NCI-H2171 (cell line): Measurements from ENCODE around the gene ATR.
"Not testable (repeated sequence)": the region's sequence is repeated elsewhere in the genome, so short reads cannot be mapped to it uniquely, and the experiment has no call there.

Experiments used
- DNase-seq: peaks from one replicate; lab custom pipeline; 2025; lab: John Stamatoyannopoulos, UW

Gene ATR

DNA sequence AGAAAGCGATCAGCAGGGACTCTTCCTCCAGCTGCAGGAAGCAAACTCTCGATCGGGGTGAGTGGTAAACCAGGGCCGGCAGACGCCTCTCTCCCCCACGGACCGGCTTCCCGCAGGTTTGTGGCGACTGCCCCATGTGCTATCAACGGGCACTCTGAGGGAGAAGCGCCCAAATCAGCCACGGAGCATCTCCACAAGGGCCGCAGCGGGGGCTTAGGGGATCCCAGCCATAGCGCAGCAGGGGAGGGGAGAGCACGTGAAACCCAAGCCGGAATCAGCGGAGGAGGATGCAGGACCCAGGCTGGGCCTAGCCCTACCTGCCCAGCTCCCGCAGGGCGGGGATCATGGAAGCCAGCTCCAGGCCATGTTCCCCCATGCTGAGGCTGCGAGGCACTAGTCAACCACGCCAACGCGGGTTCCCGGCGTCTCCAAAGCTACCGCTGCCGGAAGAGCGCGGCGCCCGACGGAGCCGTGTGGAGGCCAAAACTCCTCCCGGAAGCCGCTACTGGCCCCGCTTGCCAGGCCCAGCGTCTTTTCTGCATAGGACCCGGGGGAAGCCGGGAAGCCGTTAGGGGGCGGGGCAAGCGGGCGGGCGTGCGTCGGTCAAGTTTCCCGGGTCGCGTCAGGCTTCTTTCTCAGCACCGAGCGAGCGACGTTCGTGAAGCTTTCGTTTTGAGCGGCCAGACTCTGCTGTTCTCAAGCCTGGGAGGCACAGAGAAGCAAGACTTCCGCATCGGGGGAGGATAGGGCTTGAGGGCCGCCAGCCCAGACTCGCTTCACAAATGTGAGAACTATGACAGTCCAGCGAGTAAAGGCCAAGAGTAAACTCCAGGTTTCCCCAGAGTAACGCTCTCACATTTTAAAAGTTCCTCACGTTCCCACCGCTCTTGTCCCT is at the start of gene ATR:
Gene ATR, minus strand, starts transcription at position 405 of the 895 bp plus-strand sequence. Its CDS starts 29 bp downstream, at position 376.
- peak; percentile 96 for DNase-seq

DNA sequence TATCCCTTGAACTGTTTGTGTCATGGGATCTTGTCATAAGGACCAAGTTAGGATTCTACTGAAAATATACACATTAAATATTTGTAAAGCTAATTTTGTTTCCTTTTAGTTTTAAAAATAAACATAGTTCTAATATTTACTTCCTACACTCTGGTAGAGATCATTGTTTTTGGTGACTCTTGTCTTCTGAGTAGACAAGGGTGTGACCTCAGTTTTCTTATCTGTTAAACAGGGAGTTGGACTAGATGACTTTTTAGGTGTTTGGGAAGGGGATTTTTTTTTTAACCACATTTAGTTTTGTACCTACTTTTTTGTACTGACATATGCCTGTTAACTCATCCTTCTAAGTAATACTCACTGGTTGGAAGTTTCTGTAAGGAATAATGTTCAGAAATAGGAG is 48.4 kb upstream of the ATR start:
- DNase-seq = no peak

DNA sequence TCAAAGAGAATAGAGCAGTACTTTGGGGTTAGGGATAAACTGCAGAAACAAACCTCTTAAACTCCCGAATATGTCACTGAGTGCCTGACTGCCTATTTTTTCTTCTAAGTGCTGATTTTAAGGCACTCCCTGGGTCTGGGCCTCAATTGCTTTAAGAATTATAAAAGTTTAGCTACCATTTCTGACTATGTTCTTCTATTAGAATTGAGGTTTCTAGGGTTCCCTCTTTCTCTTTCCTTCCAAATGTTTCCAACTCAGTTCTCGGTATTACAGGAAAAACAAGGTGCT is 46.6 kb upstream of the ATR start:
- no peak for DNase-seq

GRCh38 chr3:142624341-142625152 is 46.0 kb upstream of the ATR start:
- no peak for DNase-seq

GRCh38 chr3:142623194-142623593 is 44.7 kb upstream of the ATR start:
- DNase-seq = no peak

GRCh38 chr3:142622405-142622804 is 43.9 kb upstream of the ATR start:
- DNase-seq = no peak

GRCh38 chr3:142618917-142619461 is 40.5 kb upstream of the ATR start:
- peak; percentile 81 for DNase-seq

- no peak for DNase-seq
These were observed 36.6 kb upstream of the ATR start for GRCh38 chr3:142615171-142615570.

GRCh38 chr3:142614059-142614626 is 35.6 kb upstream of the ATR start:
- no peak for DNase-seq

DNA sequence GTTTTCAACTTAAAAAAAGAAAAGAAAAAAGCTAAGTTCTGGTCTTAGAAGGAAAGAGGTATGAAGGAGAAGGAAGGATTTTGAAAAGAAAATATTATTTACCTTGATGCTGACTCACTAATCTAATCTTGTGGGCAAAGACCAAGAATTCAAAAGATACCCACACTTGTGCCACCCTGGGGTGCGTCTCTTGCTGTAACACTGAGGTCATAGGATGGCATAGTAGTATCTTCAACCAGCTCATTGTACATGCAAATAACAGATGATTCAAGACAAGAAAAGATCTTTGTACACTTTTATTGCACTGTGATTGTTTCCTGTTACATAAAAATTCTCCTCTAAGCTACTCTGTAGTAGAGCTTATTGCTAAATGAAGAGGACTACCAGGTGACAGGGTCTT is 35.0 kb upstream of the ATR start:
- no peak for DNase-seq

- no peak for DNase-seq
These were observed 32.7 kb upstream of the ATR start for GRCh38 chr3:142611206-142611605.

GRCh38 chr3:142609136-142609535 is 30.6 kb upstream of the ATR start:
- DNase-seq = no peak

DNA sequence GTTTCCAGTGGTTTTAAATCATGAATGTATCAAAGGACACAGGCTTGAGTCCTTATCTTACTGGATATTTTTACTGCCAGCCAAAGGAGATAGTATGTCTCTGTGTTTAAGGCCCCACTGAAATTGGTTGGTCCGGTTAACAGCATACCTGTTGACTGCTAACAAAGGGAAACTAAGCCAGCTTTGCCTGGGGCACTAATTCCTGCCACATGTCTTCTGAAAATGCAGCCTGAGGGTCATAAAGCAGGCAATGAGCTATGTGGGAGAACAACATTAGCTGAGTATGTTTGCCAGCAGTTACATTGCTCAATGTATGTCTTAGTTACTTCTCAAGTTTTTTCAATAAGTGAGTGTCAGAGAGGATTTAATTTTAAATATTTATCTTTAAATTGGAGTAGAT is 30.1 kb upstream of the ATR start:
- DNase-seq = no peak

- no peak for DNase-seq
These were observed 26.4 kb upstream of the ATR start for GRCh38 chr3:142604940-142605339.

- DNase-seq = not testable (repeated sequence)
These were observed 24.8 kb upstream of the ATR start for GRCh38 chr3:142603386-142603705.

DNA sequence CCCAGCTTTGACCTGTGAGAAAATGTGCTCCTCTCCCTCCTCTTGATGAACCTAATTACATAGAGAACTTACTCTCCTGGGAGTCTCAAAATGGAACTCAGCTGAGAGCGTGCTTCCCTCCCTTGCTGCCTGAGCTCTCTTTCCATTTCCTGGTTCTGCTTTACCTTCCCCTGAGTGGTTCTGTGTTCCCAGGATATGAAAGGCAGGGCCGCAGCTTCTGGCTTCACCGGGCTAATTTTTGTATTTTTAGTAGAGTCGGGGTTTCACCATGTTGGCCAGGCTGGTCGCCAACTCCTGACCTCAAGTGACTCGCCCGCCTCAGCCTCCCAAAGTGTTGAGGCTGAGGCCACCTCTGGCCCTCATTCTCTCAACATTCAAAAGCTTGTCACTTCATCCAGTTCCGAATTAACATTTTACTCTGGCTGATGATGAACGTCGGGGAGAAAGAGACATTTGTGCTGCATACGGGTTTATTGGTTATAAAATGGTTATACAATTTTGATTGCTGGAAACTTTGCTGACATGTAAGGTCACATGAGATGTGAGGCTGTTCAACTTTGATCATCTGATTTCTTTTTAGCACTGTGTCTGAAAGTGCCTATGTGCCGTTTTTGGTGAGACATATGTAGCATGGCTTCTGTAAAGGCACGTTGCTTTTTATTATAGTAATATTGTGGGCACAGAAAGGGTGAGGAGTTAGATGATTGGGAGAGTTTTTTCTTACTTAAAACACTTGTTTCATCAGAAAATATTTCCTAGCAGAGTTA is 24.3 kb upstream of the ATR start:
- no peak for DNase-seq

- no peak for DNase-seq
These were observed 23.2 kb upstream of the ATR start for GRCh38 chr3:142601713-142602112.

DNA sequence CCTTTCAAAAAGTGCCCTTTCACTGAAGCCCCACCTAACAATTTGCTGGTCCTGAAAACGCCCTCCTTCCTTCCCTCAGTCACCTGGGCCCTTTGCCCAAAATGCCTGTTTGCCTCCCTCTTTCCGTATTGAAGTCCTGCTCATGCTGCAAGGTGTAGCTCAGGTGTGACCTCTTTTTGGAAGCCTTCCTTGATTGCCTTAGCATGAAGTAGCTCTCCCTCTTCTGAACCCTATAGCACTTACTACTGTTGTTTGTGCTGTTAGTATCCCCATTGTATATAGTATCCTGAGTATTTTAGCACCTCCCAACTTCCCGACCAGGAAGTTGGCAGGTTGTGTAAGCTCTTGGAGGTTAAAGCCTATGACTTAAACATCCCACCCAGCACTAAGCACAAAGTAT is 19.4 kb upstream of the ATR start:
- DNase-seq = no peak

DNA sequence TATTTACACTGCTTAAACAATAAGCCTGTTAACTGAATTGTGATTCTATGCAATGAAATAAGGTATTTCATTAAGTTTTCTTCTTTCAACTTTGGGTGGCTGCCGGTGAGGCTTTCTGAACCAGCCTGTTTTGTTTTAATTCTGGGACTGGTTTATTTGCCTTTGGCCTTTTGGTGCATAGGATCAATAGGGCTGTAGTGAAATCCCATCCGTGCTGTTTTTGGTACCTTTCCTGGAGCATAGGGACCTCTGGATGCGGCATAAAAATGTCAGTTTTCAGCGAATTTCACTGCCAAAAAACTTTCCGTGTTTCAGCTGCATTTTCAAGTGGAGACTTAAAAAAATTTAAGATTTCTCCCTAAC is 18.2 kb upstream of the ATR start:
- DNase-seq = no peak

DNA sequence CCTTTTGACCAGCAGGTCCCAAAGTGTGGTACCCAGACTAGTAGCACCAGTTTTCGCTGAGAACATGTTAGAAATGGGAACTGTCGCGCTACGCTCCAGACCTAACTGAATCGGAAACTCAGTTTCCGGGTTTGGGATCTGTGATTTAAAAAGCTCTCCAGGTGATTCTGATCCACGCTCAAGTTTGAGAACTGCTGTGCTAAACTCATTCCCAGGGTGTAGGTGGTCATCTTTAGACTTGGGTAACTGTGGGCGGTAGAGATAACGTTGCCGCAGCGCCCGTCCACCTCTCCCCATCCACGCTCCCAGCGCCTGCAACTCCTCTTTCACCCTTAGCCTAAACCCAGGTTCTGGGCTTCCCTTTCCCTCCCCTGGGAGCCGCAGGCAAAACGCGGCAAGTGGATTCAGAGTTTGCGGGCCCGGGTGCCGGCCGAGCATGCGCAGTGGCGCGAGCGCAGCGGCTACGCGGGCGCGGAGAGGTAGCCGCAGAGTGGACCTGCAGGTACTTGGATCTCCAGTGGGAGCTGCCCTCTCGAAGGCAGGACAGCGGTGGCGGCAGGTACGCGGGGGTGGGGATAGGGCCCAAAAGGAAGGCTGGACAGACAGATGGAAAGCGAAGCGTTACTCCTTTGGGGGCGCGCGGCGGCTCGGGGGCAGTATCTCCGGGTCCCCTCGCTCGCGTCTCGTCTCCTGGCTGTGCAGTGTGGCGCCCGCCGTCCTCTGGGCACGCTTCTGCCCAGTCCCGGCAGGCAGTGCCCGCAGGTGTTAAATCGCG is 17.6 kb upstream of the ATR start, which contains the start of gene PLS1:
Gene PLS1, plus strand, starts transcription at position 443 of the 775 bp plus-strand sequence. CDS start 67,845 bp downstream, outside the sequence.
- DNase-seq = peak; percentile 92

- no peak for DNase-seq
These were observed 17.0 kb upstream of the ATR start for GRCh38 chr3:142595581-142595950.
